NT2/D1 (cell line): ENCODE measurements around the gene ARID1B.

Experiments
- SUZ12 ChIP-seq: IDR thresholded peaks from 2 replicates; pipeline ENCODE4 v1.6.1; 2011; ENCODE audit not compliant: insufficient read length, insufficient read depth; ENCODE audit errors: extremely low read depth
- YY1 ChIP-seq: IDR thresholded peaks from 2 replicates; pipeline ENCODE4 v1.6.1; 2011; ENCODE audit not compliant: insufficient read length, insufficient read depth

DNA sequence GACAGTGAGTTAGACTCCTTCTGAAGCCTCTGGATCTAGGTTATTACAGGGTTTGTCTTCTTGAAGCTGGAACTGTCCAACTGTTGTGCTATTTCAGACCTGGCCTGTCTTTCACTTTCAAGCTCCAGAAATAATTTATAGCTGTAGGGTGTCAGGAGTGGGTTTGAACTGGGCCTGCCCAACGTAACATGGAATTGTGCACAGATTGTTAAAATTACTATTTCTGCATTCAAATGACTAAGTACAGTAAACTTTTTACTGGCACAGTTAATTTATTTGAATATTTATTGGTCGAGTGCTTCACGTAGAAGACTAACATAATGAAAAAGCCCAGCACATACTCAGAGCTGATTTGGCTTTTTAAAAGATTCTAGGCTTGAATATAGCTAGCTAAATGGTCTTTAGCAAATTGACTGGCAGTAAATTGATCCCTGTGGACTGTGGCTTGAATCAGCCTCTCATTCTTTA, 74.3 kb downstream of the ARID1B start:
- no peak for TF ChIP-seq YY1
- TF ChIP-seq SUZ12: no peak
